ENCODE measurements around the gene HJURP. TPM values are rescaled to one million over a fixed set of nuclear protein-coding genes. Genes with fewer than 3 reads are reported as not detected.

Gene HJURP
- polyA plus RNA-seq, 1 of the 3 experiments (the other 2 are of a cell fraction) = 13.2 TPM

GRCh38 chr2:233807966-233808935, 46.1 kb downstream of the HJURP start:
- Histone ChIP-seq H3K4me1 (ENCODE audit: control insufficient read depth in 1 of 2, insufficient read depth in 2 of 2, low read depth in 1 of 2, low read length in 1 of 2) (no peaks in the 10 kb centered on the region), H3K79me2 (ENCODE audit: insufficient read depth) (no peaks in the 10 kb centered on the region), H3F3A (replicated peaks; ENCODE audit: insufficient read depth) (no peaks in the 10 kb centered on the region), H4K20me1 (ENCODE audit: insufficient read depth) (no peaks in the 10 kb centered on the region), H3K36me3 (replicated peaks in 1 of 2; ENCODE audit: control insufficient read depth in 1 of 2, insufficient read depth in 2 of 2, low read length in 1 of 2) (no peaks in the 10 kb centered on the region), H2AFZ (ENCODE audit: low read depth) (no peak overlapping the region), H3K27ac (ENCODE audit: low read depth in 2 of 2, low read length in 1 of 2) (no peak overlapping the region), H3K4me3 (ENCODE audit: low read depth in 2 of 2, low read length in 1 of 2) (no peak overlapping the region), H3K9me3 (no peaks in the 10 kb centered on the region; the same call in 1 of the 2 replicates), H3K9ac (no peak overlapping the region), H3K4me2 (no peak overlapping the region), H3K9me2 (no peaks in the 10 kb centered on the region), H3K27me3 (ENCODE audit: insufficient read depth) (no peaks in the 10 kb centered on the region; the same call in 1 of the 2 replicates)
- 60% methylated on average over 5 of the region's 10 CpGs for WGBS (ENCODE audit: low lambda C conversion rate)
- TF ChIP-seq NFIC (IDR thresholded peaks at IDR 0.05; ENCODE audit: borderline replicate concordance) = no peak
- no peak for TF ChIP-seq TAF1 (IDR thresholded peaks at IDR 0.05; ENCODE audit: borderline replicate concordance, low read depth, low read length)
- no peak for TF ChIP-seq RCOR1 (IDR thresholded peaks at IDR 0.05; ENCODE audit: low read length)
- TF ChIP-seq JUND (IDR thresholded peaks at IDR 0.05) = no peak
- no peak for TF ChIP-seq PBX3 (IDR thresholded peaks at IDR 0.05)
- TF ChIP-seq NRF1 (IDR thresholded peaks at IDR 0.05; ENCODE audit: low read depth, low read length) = no peak
- no peak for TF ChIP-seq SIN3A (IDR thresholded peaks at IDR 0.05; ENCODE audit: borderline replicate concordance, low read depth, low read length)
- no peak for TF ChIP-seq MXI1 (IDR thresholded peaks at IDR 0.05; ENCODE audit: low read depth, low read length)
- no peak for TF ChIP-seq EZH2phosphoT487 (IDR thresholded peaks at IDR 0.05; ENCODE audit: borderline replicate concordance, low read depth)
- TF ChIP-seq REST (IDR thresholded peaks at IDR 0.05; ENCODE audit: low read depth, low read length) = no peak
- no peak for TF ChIP-seq USF2 (IDR thresholded peaks at IDR 0.05; ENCODE audit: borderline replicate concordance, low read depth, low read length)
- TF ChIP-seq FOXJ3 (CRISPR knock-in tag; IDR thresholded peaks at IDR 0.05) = no peak
- TF ChIP-seq SMC3 (IDR thresholded peaks at IDR 0.05; ENCODE audit: low read depth, low read length) = no peak
- no peak for TF ChIP-seq GATA2 (CRISPR knock-in tag; IDR thresholded peaks at IDR 0.05)
- TF ChIP-seq GABPA (IDR thresholded peaks at IDR 0.05; ENCODE audit: low read depth) = no peak
- ChIA-PET CTCF (interaction anchor here (0.6 kb wide), 1 partner anchor 454 kb away, joined by 3 read pairs; the partner anchor contains the start of gene DGKD), POLR2A (no interaction called here)
- no peak for DNase-seq

Data from SK-N-SH (cell line).